WTC11 (cell line): ENCODE data around the gene SDF4. TPM values are rescaled to one million over a fixed set of nuclear protein-coding genes. Genes with fewer than 3 reads are reported as not detected.

Experiments
- ATAC-seq: fragments of 200-7000 bp; cut with Tn5 transposase; 2 replicates; pipeline ENCODE4 v1.10.0; 2021; ENCODE audit warnings: mild to moderate bottlenecking, moderate library complexity
- CTCF ChIA-PET: fragments of 300-600 bp; sonication (Branson Sonifier 250); formaldehyde crosslinking; loops from one replicate; lab custom pipeline; 2021; ENCODE audit warnings: antibody characterized with exemption; lab: Charles Lee
- POLR2A ChIA-PET: fragments of 350-600 bp; sonication (Branson Sonifier 250); formaldehyde crosslinking; loops from one replicate; lab custom pipeline; 2021; ENCODE audit warnings: antibody characterized with exemption; lab: Charles Lee
- DNase-seq: peaks from one replicate; pipeline ENCODE4 v3.0.0; 2021; ENCODE audit warnings: low spot score
- H3K27ac Mint-ChIP-seq: 2 replicates; pipeline ENCODE4 v1.8.0; 2021; ENCODE audit warnings: mixed read lengths
- H3K27me3 Mint-ChIP-seq: 2 replicates; pipeline ENCODE4 v1.8.0; 2021; ENCODE audit warnings: low read depth, mild to moderate bottlenecking, moderate library complexity, mixed read lengths
- H3K36me3 Mint-ChIP-seq: 2 replicates; pipeline ENCODE4 v1.8.0; 2021; ENCODE audit warnings: mixed read lengths
- H3K4me1 Mint-ChIP-seq: 2 replicates; pipeline ENCODE4 v1.8.0; 2022; ENCODE audit warnings: mixed read lengths
- H3K4me3 Mint-ChIP-seq: 2 replicates; pipeline ENCODE4 v1.8.0; 2021; ENCODE audit warnings: mild to moderate bottlenecking, moderate library complexity, mixed read lengths
- H3K9me3 Mint-ChIP-seq: 2 replicates; pipeline ENCODE4 v1.8.0; 2021; ENCODE audit warnings: mixed read lengths
- CBFB ChIP-seq: sonication (generic); formaldehyde crosslinking; IDR thresholded peaks from 2 replicates; pipeline ENCODE4 v1.8.1; 2022; ENCODE audit warnings: mild to moderate bottlenecking, low read depth, missing genetic modification reagents
- CREM ChIP-seq: sonication (generic); formaldehyde crosslinking; IDR thresholded peaks from 2 replicates; pipeline ENCODE4 v1.8.1; 2022; ENCODE audit warnings: mild to moderate bottlenecking, missing genetic modification reagents, moderate library complexity
- ELF4 ChIP-seq: sonication (generic); formaldehyde crosslinking; IDR thresholded peaks from 2 replicates; pipeline ENCODE4 v1.8.1; 2022; ENCODE audit warnings: low read depth, mild to moderate bottlenecking, moderate library complexity, missing genetic modification reagents
- FOXP1 ChIP-seq: sonication (generic); formaldehyde crosslinking; IDR thresholded peaks from 2 replicates; pipeline ENCODE4 v1.8.0; 2022; ENCODE audit warnings: missing genetic modification reagents, mild to moderate bottlenecking, moderate library complexity, borderline replicate concordance
- GABPB1 ChIP-seq: sonication (generic); formaldehyde crosslinking; IDR thresholded peaks from 2 replicates; pipeline ENCODE4 v1.8.1; 2023; ENCODE audit warnings: mild to moderate bottlenecking, missing genetic modification reagents
- GRHL2 ChIP-seq: fragments of 250-450 bp; sonication (Bioruptor Pico); IDR thresholded peaks from 2 replicates; pipeline ENCODE4 v1.8.0; 2022; ENCODE audit warnings: mild to moderate bottlenecking, moderate library complexity; ENCODE audit not compliant: insufficient replicate concordance, severe bottlenecking
- GTF2I ChIP-seq: fragments of 250-450 bp; sonication (Bioruptor Pico); conservative IDR thresholded peaks from 2 replicates; pipeline ENCODE4 v1.4.0; 2021; ENCODE audit warnings: mild to moderate bottlenecking
- IRF2 ChIP-seq: sonication (generic); formaldehyde crosslinking; IDR thresholded peaks from 2 replicates; pipeline ENCODE4 v1.8.0; 2022; ENCODE audit warnings: low read depth, missing genetic modification reagents, borderline replicate concordance
- JAZF1 ChIP-seq: fragments of 250-450 bp; sonication (Bioruptor Pico); IDR thresholded peaks from 2 replicates; pipeline ENCODE4 v1.9.0; 2021; ENCODE audit warnings: moderate library complexity, mild to moderate bottlenecking, inconsistent platforms
- JUN ChIP-seq: sonication (generic); formaldehyde crosslinking; IDR thresholded peaks from 2 replicates; pipeline ENCODE4 v1.8.0; 2023; ENCODE audit warnings: mild to moderate bottlenecking, missing genetic modification reagents
- MYBL2 ChIP-seq: sonication (generic); formaldehyde crosslinking; IDR thresholded peaks from 2 replicates; pipeline ENCODE4 v1.8.1; 2023; ENCODE audit warnings: mild to moderate bottlenecking, moderate library complexity, missing genetic modification reagents
- NR1H2 ChIP-seq: sonication (generic); formaldehyde crosslinking; IDR thresholded peaks from 2 replicates; pipeline ENCODE4 v1.9.0; 2021; ENCODE audit warnings: mild to moderate bottlenecking, moderate library complexity, missing genetic modification reagents
- NR2C2 ChIP-seq: sonication (generic); formaldehyde crosslinking; IDR thresholded peaks from 2 replicates; pipeline ENCODE4 v1.8.0; 2022; ENCODE audit warnings: mild to moderate bottlenecking, missing genetic modification reagents
- NR3C1 ChIP-seq: sonication (generic); formaldehyde crosslinking; conservative IDR thresholded peaks from 2 replicates; pipeline ENCODE4 v1.8.1; 2023; ENCODE audit warnings: low read depth, mild to moderate bottlenecking, missing genetic modification reagents
- PRRX2 ChIP-seq: fragments of 250-450 bp; sonication (Bioruptor Pico); IDR thresholded peaks from 2 replicates; pipeline ENCODE4 v1.8.0; 2021; ENCODE audit warnings: mild to moderate bottlenecking
- SMAD3 ChIP-seq: sonication (generic); formaldehyde crosslinking; IDR thresholded peaks from 2 replicates; pipeline ENCODE4 v1.8.0; 2022; ENCODE audit warnings: missing genetic modification reagents, mild to moderate bottlenecking, borderline replicate concordance
- ZNF121 ChIP-seq: sonication (generic); formaldehyde crosslinking; IDR thresholded peaks from 2 replicates; pipeline ENCODE4 v1.8.0; 2023; ENCODE audit warnings: missing genetic modification reagents
- ZNF219 ChIP-seq: sonication (generic); formaldehyde crosslinking; IDR thresholded peaks from 2 replicates; pipeline ENCODE4 v1.8.0; 2023; ENCODE audit warnings: missing genetic modification reagents, mild to moderate bottlenecking, borderline replicate concordance
- ZNF317 ChIP-seq: sonication (generic); formaldehyde crosslinking; IDR thresholded peaks from 2 replicates; pipeline ENCODE4 v1.8.1; 2023; ENCODE audit warnings: low read depth, mild to moderate bottlenecking, moderate library complexity, missing genetic modification reagents, borderline replicate concordance
- total RNA-seq: library from RNA; stranded (reverse); gene quantifications from 3 replicates; pipeline ENCODE4 v1.2.3, GENCODE V29; 2021
- TF ChIP-seq, protein P1 (sequence below): sonication (generic); formaldehyde crosslinking; IDR thresholded peaks from 2 replicates; pipeline ENCODE4 v1.8.0; 2022; ENCODE audit warnings: mild to moderate bottlenecking, missing genetic modification reagents
- TF ChIP-seq, protein P2 (sequence below): fragments of 250-450 bp; sonication (Bioruptor Pico); IDR thresholded peaks from 2 replicates; pipeline ENCODE4 v1.9.0; 2021; ENCODE audit warnings: moderate library complexity, mild to moderate bottlenecking, inconsistent platforms, borderline replicate concordance
- TF ChIP-seq, protein P3 (sequence below): sonication (generic); formaldehyde crosslinking; IDR thresholded peaks from 2 replicates; pipeline ENCODE4 v1.8.1; 2022; ENCODE audit warnings: low read depth, mild to moderate bottlenecking, moderate library complexity, missing genetic modification reagents, borderline replicate concordance
- TF ChIP-seq, protein P4 (sequence below): sonication (generic); formaldehyde crosslinking; IDR thresholded peaks from 2 replicates; pipeline ENCODE4 v1.8.1; 2022; ENCODE audit warnings: low read depth, missing genetic modification reagents, borderline replicate concordance
- TF ChIP-seq, protein P5 (sequence below): sonication (generic); formaldehyde crosslinking; conservative IDR thresholded peaks from 2 replicates; pipeline ENCODE4 v1.8.1; 2022; ENCODE audit warnings: mild to moderate bottlenecking, missing genetic modification reagents
- TF ChIP-seq, protein P6 (sequence below): sonication (generic); formaldehyde crosslinking; IDR thresholded peaks from 2 replicates; pipeline ENCODE4 v1.8.0; 2022; ENCODE audit warnings: mild to moderate bottlenecking, missing genetic modification reagents

Gene SDF4
- total RNA-seq, 1 experiment from 2014 or later = 101 TPM

DNA sequence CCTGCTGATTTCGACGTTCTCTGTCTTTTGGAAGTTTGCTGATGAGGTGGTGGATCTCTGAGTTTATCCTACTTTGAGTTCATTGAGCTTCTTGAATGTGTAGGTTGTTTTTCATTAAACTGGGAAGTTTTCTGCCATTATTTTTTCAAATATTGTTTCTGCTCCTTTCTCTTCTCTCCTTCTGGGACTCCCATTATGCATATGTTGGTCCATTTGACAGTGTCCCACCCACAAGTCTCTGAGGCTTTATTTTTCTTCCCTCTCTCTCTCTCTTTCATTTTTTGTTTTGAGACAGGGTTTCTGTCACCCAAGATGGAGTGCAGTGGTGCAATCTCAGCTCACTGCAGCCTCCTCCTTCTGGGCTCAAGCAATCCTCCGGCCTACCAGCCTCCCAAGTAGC lies 37.1 kb downstream of the SDF4 start:
- DNase-seq (no peak), ATAC-seq (no peak)
- Mint-ChIP-seq H3K27ac (no peak overlapping the region), H3K4me1 (no peaks in the 10 kb centered on the region), H3K36me3 (peaks cover 15% of the 10 kb centered on the region), H3K4me3 (no peak overlapping the region), H3K27me3 (peaks cover 22% of the 10 kb centered on the region), H3K9me3 (peaks cover 42% of the 10 kb centered on the region)
- ChIA-PET POLR2A (no interaction called here), CTCF (interaction anchor here (1.2 kb wide), 1 partner anchor 17 kb away, joined by 3 read pairs; no protein-coding TSS in a partner anchor)
- TF ChIP-seq, protein P1, sequence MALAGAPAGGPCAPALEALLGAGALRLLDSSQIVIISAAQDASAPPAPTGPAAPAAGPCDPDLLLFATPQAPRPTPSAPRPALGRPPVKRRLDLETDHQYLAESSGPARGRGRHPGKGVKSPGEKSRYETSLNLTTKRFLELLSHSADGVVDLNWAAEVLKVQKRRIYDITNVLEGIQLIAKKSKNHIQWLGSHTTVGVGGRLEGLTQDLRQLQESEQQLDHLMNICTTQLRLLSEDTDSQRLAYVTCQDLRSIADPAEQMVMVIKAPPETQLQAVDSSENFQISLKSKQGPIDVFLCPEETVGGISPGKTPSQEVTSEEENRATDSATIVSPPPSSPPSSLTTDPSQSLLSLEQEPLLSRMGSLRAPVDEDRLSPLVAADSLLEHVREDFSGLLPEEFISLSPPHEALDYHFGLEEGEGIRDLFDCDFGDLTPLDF (CRISPR knock-in tag) = no peak
- TF ChIP-seq NR1H2 (CRISPR knock-in tag) = no peak
- TF ChIP-seq, protein P2, sequence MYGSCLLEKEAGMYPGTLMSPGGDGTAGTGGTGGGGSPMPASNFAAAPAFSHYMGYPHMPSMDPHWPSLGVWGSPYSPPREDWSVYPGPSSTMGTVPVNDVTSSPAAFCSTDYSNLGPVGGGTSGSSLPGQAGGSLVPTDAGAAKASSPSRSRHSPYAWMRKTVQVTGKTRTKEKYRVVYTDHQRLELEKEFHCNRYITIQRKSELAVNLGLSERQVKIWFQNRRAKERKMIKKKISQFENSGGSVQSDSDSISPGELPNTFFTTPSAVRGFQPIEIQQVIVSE (CRISPR knock-in tag) = no peak
- no peak for TF ChIP-seq ZNF121 (CRISPR knock-in tag)
- TF ChIP-seq PRRX2 (CRISPR knock-in tag) = no peak
- TF ChIP-seq IRF2 (CRISPR knock-in tag) = no peak
- no peak for TF ChIP-seq GRHL2 (CRISPR knock-in tag)
- no peak for TF ChIP-seq ZNF317 (CRISPR knock-in tag)
- TF ChIP-seq NR3C1 (CRISPR knock-in tag) = no peak
- no peak for TF ChIP-seq JAZF1 (CRISPR knock-in tag)
- no peak for TF ChIP-seq ELF4 (CRISPR knock-in tag)

DNA sequence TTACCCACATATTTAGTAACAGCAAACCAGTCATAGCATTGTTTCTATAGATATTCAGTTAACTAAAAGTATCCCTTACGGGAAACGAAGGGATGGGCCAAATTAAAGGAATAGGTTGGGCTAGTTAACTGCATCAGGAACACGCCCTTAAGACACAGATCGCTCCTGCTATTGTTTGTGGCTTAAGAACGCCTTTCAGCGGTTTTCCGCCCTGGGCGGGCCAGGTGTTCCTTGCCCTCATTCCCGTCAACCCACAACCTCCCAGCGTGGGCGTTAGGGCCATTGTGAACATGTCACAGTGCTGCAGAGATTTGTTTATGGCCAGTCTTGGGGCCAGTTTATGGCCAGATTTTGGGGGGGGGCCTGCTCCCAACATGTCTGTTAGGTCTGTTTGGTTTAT lies 40.1 kb downstream of the SDF4 start:
- DNase-seq = no peak
- TF ChIP-seq, protein P3, sequence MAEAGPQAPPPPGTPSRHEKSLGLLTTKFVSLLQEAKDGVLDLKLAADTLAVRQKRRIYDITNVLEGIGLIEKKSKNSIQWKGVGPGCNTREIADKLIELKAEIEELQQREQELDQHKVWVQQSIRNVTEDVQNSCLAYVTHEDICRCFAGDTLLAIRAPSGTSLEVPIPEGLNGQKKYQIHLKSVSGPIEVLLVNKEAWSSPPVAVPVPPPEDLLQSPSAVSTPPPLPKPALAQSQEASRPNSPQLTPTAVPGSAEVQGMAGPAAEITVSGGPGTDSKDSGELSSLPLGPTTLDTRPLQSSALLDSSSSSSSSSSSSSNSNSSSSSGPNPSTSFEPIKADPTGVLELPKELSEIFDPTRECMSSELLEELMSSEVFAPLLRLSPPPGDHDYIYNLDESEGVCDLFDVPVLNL = no peak
- TF ChIP-seq ZNF219 (CRISPR knock-in tag) (no peak), NR3C1 (CRISPR knock-in tag) (no peak), GTF2I (CRISPR knock-in tag) (no peak), SMAD3 (CRISPR knock-in tag) (no peak), ZNF121 (CRISPR knock-in tag) (no peak), CREM (CRISPR knock-in tag) (no peak), CBFB (CRISPR knock-in tag) (no peak), ZNF317 (CRISPR knock-in tag) (no peak), MYBL2 (CRISPR knock-in tag) (no peak), JUN (CRISPR knock-in tag) (no peak), GABPB1 (CRISPR knock-in tag) (no peak), ELF4 (CRISPR knock-in tag) (no peak), FOXP1 (CRISPR knock-in tag) (no peak), NR2C2 (CRISPR knock-in tag) (no peak)
- TF ChIP-seq, protein P2 (CRISPR knock-in tag) = no peak
- TF ChIP-seq, protein P4, sequence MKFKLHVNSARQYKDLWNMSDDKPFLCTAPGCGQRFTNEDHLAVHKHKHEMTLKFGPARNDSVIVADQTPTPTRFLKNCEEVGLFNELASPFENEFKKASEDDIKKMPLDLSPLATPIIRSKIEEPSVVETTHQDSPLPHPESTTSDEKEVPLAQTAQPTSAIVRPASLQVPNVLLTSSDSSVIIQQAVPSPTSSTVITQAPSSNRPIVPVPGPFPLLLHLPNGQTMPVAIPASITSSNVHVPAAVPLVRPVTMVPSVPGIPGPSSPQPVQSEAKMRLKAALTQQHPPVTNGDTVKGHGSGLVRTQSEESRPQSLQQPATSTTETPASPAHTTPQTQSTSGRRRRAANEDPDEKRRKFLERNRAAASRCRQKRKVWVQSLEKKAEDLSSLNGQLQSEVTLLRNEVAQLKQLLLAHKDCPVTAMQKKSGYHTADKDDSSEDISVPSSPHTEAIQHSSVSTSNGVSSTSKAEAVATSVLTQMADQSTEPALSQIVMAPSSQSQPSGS (CRISPR knock-in tag) = no peak
- TF ChIP-seq, protein P5, sequence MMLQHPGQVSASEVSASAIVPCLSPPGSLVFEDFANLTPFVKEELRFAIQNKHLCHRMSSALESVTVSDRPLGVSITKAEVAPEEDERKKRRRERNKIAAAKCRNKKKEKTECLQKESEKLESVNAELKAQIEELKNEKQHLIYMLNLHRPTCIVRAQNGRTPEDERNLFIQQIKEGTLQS (CRISPR knock-in tag) = no peak
- TF ChIP-seq, protein P6, sequence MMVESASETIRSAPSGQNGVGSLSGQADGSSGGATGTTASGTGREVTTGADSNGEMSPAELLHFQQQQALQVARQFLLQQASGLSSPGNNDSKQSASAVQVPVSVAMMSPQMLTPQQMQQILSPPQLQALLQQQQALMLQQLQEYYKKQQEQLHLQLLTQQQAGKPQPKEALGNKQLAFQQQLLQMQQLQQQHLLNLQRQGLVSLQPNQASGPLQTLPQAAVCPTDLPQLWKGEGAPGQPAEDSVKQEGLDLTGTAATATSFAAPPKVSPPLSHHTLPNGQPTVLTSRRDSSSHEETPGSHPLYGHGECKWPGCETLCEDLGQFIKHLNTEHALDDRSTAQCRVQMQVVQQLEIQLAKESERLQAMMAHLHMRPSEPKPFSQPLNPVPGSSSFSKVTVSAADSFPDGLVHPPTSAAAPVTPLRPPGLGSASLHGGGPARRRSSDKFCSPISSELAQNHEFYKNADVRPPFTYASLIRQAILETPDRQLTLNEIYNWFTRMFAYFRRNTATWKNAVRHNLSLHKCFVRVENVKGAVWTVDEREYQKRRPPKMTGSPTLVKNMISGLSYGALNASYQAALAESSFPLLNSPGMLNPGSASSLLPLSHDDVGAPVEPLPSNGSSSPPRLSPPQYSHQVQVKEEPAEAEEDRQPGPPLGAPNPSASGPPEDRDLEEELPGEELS (CRISPR knock-in tag) = no peak
- ChIA-PET POLR2A (no interaction called here), CTCF (no interaction called here)
- ATAC-seq = no peak
- no peak overlapping the region for H3K27ac Mint-ChIP-seq
- H3K4me1 Mint-ChIP-seq = no peaks in the 10 kb centered on the region
- peaks cover 22% of the 10 kb centered on the region for H3K27me3 Mint-ChIP-seq
- H3K4me3 Mint-ChIP-seq = no peak overlapping the region
- peaks cover 15% of the 10 kb centered on the region for H3K36me3 Mint-ChIP-seq
- H3K9me3 Mint-ChIP-seq = peaks cover 56% of the 10 kb centered on the region
